Adrenal gland (tissue), 12 donors: ENCODE measurements around the gene ZC3H12C. TPM values are rescaled to one million over a fixed set of nuclear protein-coding genes. Genes with fewer than 3 reads are reported as not detected.

Experiments used
- DNase-seq, 7 donors: peaks; one replicate each; pipeline ENCODE4 v3.0.0-alpha.2; 2019 to 2020
- H3K27ac ChIP-seq, 5 donors: fragments of 200-600 bp; sonication (generic) in 4 of 5; 1 replicate in 3 of 5; 2 replicates in 2 of 5; pipeline versions ENCODE4 v1.5.1 to v1.8.0; 2016 to 2020; ENCODE audit warnings: mild to moderate bottlenecking in 1 of 5
- H3K27me3 ChIP-seq: fragments of 200-600 bp; 2 replicates; pipeline ENCODE4 v1.8.0; 2021
- H3K36me3 ChIP-seq, 2 donors: fragments of 200-600 bp; replicated peaks in 1 of 2; 1 replicate in 1 of 2; 2 replicates in 1 of 2; pipeline versions ENCODE4 v1.5.1 to v1.8.0; 2018 to 2022
- H3K4me1 ChIP-seq, 2 donors: fragments of 200-600 bp; replicated peaks in 1 of 2; 1 replicate in 1 of 2; 2 replicates in 1 of 2; pipeline versions ENCODE4 v1.5.1 to v1.8.0; 2018 to 2021
- H3K4me3 ChIP-seq, 4 donors: fragments of 200-600 bp; sonication (generic) in 3 of 4; one replicate each; pipeline ENCODE4 v1.5.1; 2016 to 2018
- H3K9me3 ChIP-seq, 3 donors: fragments of 200-600 bp; sonication (generic) in 1 of 3; replicated peaks in 1 of 3; 1 replicate in 2 of 3; 2 replicates in 1 of 3; pipeline versions ENCODE4 v1.5.1 to v1.8.0; 2016 to 2021
- CTCF ChIP-seq, 6 experiments: fragments of 450-650 bp in 4 of 6; fragments of 200-600 bp in 2 of 6; sonication (generic) in 1 of 6; IDR thresholded peaks; 1 replicate in 5 of 6; 2 replicates in 1 of 6; pipeline versions ENCODE4 v1.5.1 to v1.8.0; 2016 to 2021; ENCODE audit warnings: antibody characterized with exemption in 6 of 6, mild to moderate bottlenecking in 2 of 6, moderate library complexity in 1 of 6
- POLR2A ChIP-seq, 2 donors: fragments of 450-650 bp; IDR thresholded peaks; one replicate each; pipeline ENCODE4 v1.6.1; 2017; ENCODE audit warnings: antibody characterized with exemption in 2 of 2, mild to moderate bottlenecking in 2 of 2, moderate library complexity in 1 of 2
- WGBS, 4 donors: extraction: QIAGEN DNeasy Blood & Tissue Kit in 2 of 4; methylation state at CpG; one replicate each; pipeline versions ENCODE4 v1.1.5 to v1.1.7; 2013 to 2017; 5-methylcytosine and 5-hydroxymethylcytosine counted together
- intact Hi-C, 2 donors: fragments of 100-400 bp; cut with DNase I; formaldehyde crosslinking; loops; one replicate each; pipeline versions ENCODE4 v1.14.1 to v1.15.0; 2022 to 2023
- polyA plus RNA-seq, 3 donors: library from polyadenylated mRNA; stranded (reverse); fragments of 200-250 nt in 2 of 3; fragments of 350-450 nt in 1 of 3; fragmentation: Illumina TruSeq in 1 of 3; extraction: RNeasy Lipid Tissue Mini Kit (QIAGEN cat#74804) in 1 of 3; gene quantifications; one replicate each; pipeline ENCODE4 v1.2.3, GENCODE V29; 2013 to 2014
- total RNA-seq, 9 donors: library from RNA; depleted of rRNA in 4 of 9; stranded (reverse); fragments of >200 nt in 4 of 9; fragments of 120-200 nt in 1 of 9; fragmentation: NEBNext Ultra II Directional in 1 of 9; extraction: Animal tissue kit (Norgen Biotek cat#: 25700) in 1 of 9; gene quantifications; one replicate each; pipeline versions ENCODE4 v1.1.0 to v1.2.4, GENCODE V29; 2013 to 2023
- donor health status: healthy with polysubstance abuse.
- donor health status: Bipolar disorder and iron deficiency.
- donor health status: DM: yes; HTN: yes; CAD: no.
- donor health status: DM: no; HTN: no; CAD: no.
- donor health status: DM: no; HTN: no; CAD: no.
- donor health status: DM: yes; HTN: yes; CAD: no.

The ZC3H12C gene
- total and polyA plus RNA-seq, 12 donors: 4.4 to 28.9 (median 19.8) TPM

- no peaks in the 10 kb centered on the region for H3K36me3 ChIP-seq
- H3K27me3 ChIP-seq: no peaks in the 10 kb centered on the region
- peaks cover 0 to 31% of the 10 kb centered on the region in 2 donors for H3K4me1 ChIP-seq
- no peak overlapping the region for H3K27ac ChIP-seq
- WGBS, 4 donors: 94 to 98% (median 96%) methylated on average over 7 of the region's 7 CpGs
- intact Hi-C loops: no loop called here
- no peak for DNase-seq
- no peak overlapping the region for H3K4me3 ChIP-seq
- TF ChIP-seq POLR2A (IDR thresholded peaks at IDR 0.05): no peak
- no peak for TF ChIP-seq CTCF (IDR thresholded peaks at IDR 0.05)
- peaks cover 0 to 6% (median 0%) of the 10 kb centered on the region in 3 donors for H3K9me3 ChIP-seq
These were observed 18.7 kb upstream of the ZC3H12C start for GRCh38 chr11:110074499-110074898.

- DNase-seq: peak in 1 of 7 donors; percentile 18
- intact Hi-C loops: no loop called here
- Histone ChIP-seq H3K4me3 (no peak overlapping the region), H3K27me3 (no peaks in the 10 kb centered on the region), H3K4me1 (peaks cover 0 to 31% of the 10 kb centered on the region in 2 donors), H3K9me3 (peaks cover 0 to 6% (median 0%) of the 10 kb centered on the region in 3 donors), H3K36me3 (no peaks in the 10 kb centered on the region), H3K27ac (no peak overlapping the region)
- 74 to 77% (median 75%) methylated on average over 12 of the region's 12 CpGs for WGBS, 4 donors
- TF ChIP-seq POLR2A (IDR thresholded peaks at IDR 0.05) (no peak), CTCF (IDR thresholded peaks at IDR 0.05) (no peak)
These were observed 17.9 kb upstream of the ZC3H12C start for GRCh38 chr11:110075105-110075846.

GRCh38 chr11:110075847-110076208, 17.4 kb upstream of the ZC3H12C start:
- H3K27me3 ChIP-seq: no peaks in the 10 kb centered on the region

More at GRCh38 chr11:110075847-110076208, 17.4 kb upstream of the ZC3H12C start:
- Histone ChIP-seq H3K4me3 (no peak overlapping the region), H3K36me3 (no peaks in the 10 kb centered on the region), H3K9me3 (peaks cover 0 to 6% (median 0%) of the 10 kb centered on the region in 3 donors), H3K27ac (no peak overlapping the region), H3K4me1 (peaks cover 0 to 31% of the 10 kb centered on the region in 2 donors)
- intact Hi-C loops: no loop called here
- DNase-seq: no peak
- TF ChIP-seq CTCF (IDR thresholded peaks at IDR 0.05): no peak
- no peak for TF ChIP-seq POLR2A (IDR thresholded peaks at IDR 0.05)
- WGBS, 4 donors: 32 to 44% (median 38%) methylated on average over 4 of the region's 4 CpGs
